K562 (cell line): ENCODE data around the gene CARMIL3. TPM values are rescaled to one million over a fixed set of nuclear protein-coding genes. Genes with fewer than 3 reads are reported as not detected.
A peak's percentile ranks its signal among the peaks of the same experiment; 100 is the strongest.

ENCODE experiments used
- CC2D1A ChIP-seq: fragments of 450-650 bp; IDR thresholded peaks from 2 replicates; pipeline ENCODE4 v1.6.1; 2017; ENCODE audit warnings: mild to moderate bottlenecking
- CCNT2 ChIP-seq: IDR thresholded peaks from 2 replicates; pipeline ENCODE4 v1.6.1; 2011; ENCODE audit warnings: borderline replicate concordance, low read depth, mild to moderate bottlenecking, moderate library complexity, mixed read lengths, low read length; ENCODE audit not compliant: insufficient read length; ENCODE audit errors: extremely low read depth
- EHMT2 ChIP-seq: fragments of 450-650 bp; IDR thresholded peaks from 2 replicates; pipeline ENCODE4 v1.6.1; 2018; ENCODE audit warnings: antibody characterized with exemption
- ETV5 ChIP-seq: sonication (generic); formaldehyde crosslinking; IDR thresholded peaks from 2 replicates; pipeline ENCODE4 v1.4.0; 2020; ENCODE audit warnings: low read depth, mild to moderate bottlenecking, missing genetic modification reagents
- KDM1A ChIP-seq, 2 experiments: fragments of 450-650 bp; IDR thresholded peaks; 2 replicates each; pipeline ENCODE4 v1.6.1; 2016; ENCODE audit warnings: mild to moderate bottlenecking in 2 of 2
- MIER1 ChIP-seq: fragments of 450-650 bp; IDR thresholded peaks from 2 replicates; pipeline ENCODE4 v1.6.1; 2016; ENCODE audit warnings: antibody characterized with exemption, mild to moderate bottlenecking, low read depth
- POLR2A ChIP-seq: fragments of 450-650 bp; conservative IDR thresholded peaks from 2 replicates; pipeline ENCODE4 v1.6.1; 2016
- POU5F1 ChIP-seq: fragments of 150-350 bp; IDR thresholded peaks from 2 replicates; pipeline ENCODE4 v1.6.1; 2014; ENCODE audit warnings: borderline replicate concordance, low read length, low read depth, mild to moderate bottlenecking; ENCODE audit not compliant: partially characterized antibody
- RB1 ChIP-seq: fragments of 450-650 bp; IDR thresholded peaks from 2 replicates; pipeline ENCODE4 v1.6.1; 2017; ENCODE audit warnings: low read depth, mild to moderate bottlenecking
- SAFB ChIP-seq: fragments of 200-400 bp; formaldehyde crosslinking; IDR thresholded peaks from 2 replicates; pipeline ENCODE4 v1.6.1; 2017; ENCODE audit warnings: low read depth, low read length, borderline replicate concordance
- SMAD2 ChIP-seq: fragments of 150-350 bp; IDR thresholded peaks from 2 replicates; pipeline ENCODE4 v1.6.1; 2014; ENCODE audit warnings: low read depth, mild to moderate bottlenecking, low read length
- TCF7L2 ChIP-seq: fragments of 150-350 bp; IDR thresholded peaks from 2 replicates; pipeline ENCODE4 v1.6.1; 2016; ENCODE audit warnings: low read depth, mild to moderate bottlenecking, low read length, moderate library complexity
- ZBTB17 ChIP-seq: fragments of 450-650 bp; formaldehyde crosslinking; IDR thresholded peaks from 2 replicates; pipeline ENCODE4 v1.4.0; 2020; ENCODE audit warnings: mild to moderate bottlenecking
- ZNF12 ChIP-seq: sonication (generic); formaldehyde crosslinking; IDR thresholded peaks from 2 replicates; pipeline ENCODE4 v1.4.0; 2020; ENCODE audit warnings: mild to moderate bottlenecking, missing genetic modification reagents
- ZNF316 ChIP-seq: fragments of 450-650 bp; IDR thresholded peaks from 2 replicates; pipeline ENCODE4 v1.6.1; 2016
- ZNF398 ChIP-seq: fragments of 250-450 bp; sonication (Bioruptor Pico); IDR thresholded peaks from 2 replicates; pipeline ENCODE4 v1.8.0; 2021; ENCODE audit warnings: moderate library complexity, mild to moderate bottlenecking, inconsistent platforms
- ZNF431 ChIP-seq: sonication (generic); formaldehyde crosslinking; IDR thresholded peaks from 2 replicates; pipeline ENCODE4 v1.8.0; 2022; ENCODE audit warnings: mild to moderate bottlenecking, missing genetic modification reagents
- ZNF444 ChIP-seq: fragments of 250-450 bp; sonication (Bioruptor Pico); IDR thresholded peaks from 2 replicates; pipeline ENCODE4 v1.4.0; 2020; ENCODE audit warnings: mild to moderate bottlenecking, moderate library complexity
- polyA plus RNA-seq, 8 experiments: library from polyadenylated mRNA; depleted of rRNA in 4 of 8; stranded (reverse) in 5 of 8; unstranded in 3 of 8; fragments of >200 nt; fragmentation: Nextera tagmentation in 2 of 8; fragmentation: Illumina TruSeq in 1 of 8; extraction: Ambion mirVana in 2 of 8; extraction: Trizol in 1 of 8; gene quantifications; 2 replicates each; pipeline versions ENCODE4 v1.2.1 to v1.2.3, GENCODE V29; 2011 to 2014; ENCODE audit warnings: inconsistent platforms in 1 of 8, missing spikeins in 1 of 8
- total RNA-seq, 7 experiments: library from RNA; depleted of rRNA in 6 of 7; stranded (reverse); fragments of >200 nt in 6 of 7; fragmentation: Illumina TruSeq in 2 of 7; extraction: Trizol in 2 of 7; gene quantifications; 2 replicates each; pipeline versions ENCODE4 v1.2.1 to v1.2.3, GENCODE V29; 2011 to 2021; ENCODE audit warnings: low replicate concordance in 1 of 7
- TF ChIP-seq, protein P1 (sequence below): fragments of 450-650 bp; conservative IDR thresholded peaks from 2 replicates; pipeline ENCODE4 v1.6.1; 2016; ENCODE audit warnings: missing genetic modification characterization, low read depth, mild to moderate bottlenecking, missing compliant biosample characterization, moderate library complexity
- TF ChIP-seq, protein P2 (sequence below): IDR thresholded peaks from 2 replicates; pipeline ENCODE4 v1.6.1; 2014; ENCODE audit warnings: antibody characterized with exemption
- TF ChIP-seq, protein P3 (sequence below): fragments of 200-800 bp; sonication (Bioruptor generic); IDR thresholded peaks from 2 replicates; pipeline ENCODE4 v1.6.1; 2017; ENCODE audit warnings: missing genetic modification characterization, missing compliant biosample characterization

The CARMIL3 gene
- total and polyA plus RNA-seq, 9 of the 15 experiments (the other 6 are each of a cell fraction or from before 2014, with no cell fraction given): 0.01 to 0.11 (median 0.05) TPM; not detected in 5

- TF ChIP-seq, protein P1, sequence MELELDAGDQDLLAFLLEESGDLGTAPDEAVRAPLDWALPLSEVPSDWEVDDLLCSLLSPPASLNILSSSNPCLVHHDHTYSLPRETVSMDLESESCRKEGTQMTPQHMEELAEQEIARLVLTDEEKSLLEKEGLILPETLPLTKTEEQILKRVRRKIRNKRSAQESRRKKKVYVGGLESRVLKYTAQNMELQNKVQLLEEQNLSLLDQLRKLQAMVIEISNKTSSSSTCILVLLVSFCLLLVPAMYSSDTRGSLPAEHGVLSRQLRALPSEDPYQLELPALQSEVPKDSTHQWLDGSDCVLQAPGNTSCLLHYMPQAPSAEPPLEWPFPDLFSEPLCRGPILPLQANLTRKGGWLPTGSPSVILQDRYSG (tag): no peak
- TF ChIP-seq MIER1: peak; percentile 88
- no peak for TF ChIP-seq SMAD2
- no peak for TF ChIP-seq CC2D1A
- peak; percentile 89 for TF ChIP-seq EHMT2
- TF ChIP-seq RB1: peak; percentile 64; the same call in 1 of the 2 replicates
- no peak for TF ChIP-seq ZBTB17 (CRISPR knock-in tag)
- 0 out of 2 replicates have a peak, but pooled peaks have one; percentile 37 for TF ChIP-seq POLR2A
- TF ChIP-seq, protein P2, sequence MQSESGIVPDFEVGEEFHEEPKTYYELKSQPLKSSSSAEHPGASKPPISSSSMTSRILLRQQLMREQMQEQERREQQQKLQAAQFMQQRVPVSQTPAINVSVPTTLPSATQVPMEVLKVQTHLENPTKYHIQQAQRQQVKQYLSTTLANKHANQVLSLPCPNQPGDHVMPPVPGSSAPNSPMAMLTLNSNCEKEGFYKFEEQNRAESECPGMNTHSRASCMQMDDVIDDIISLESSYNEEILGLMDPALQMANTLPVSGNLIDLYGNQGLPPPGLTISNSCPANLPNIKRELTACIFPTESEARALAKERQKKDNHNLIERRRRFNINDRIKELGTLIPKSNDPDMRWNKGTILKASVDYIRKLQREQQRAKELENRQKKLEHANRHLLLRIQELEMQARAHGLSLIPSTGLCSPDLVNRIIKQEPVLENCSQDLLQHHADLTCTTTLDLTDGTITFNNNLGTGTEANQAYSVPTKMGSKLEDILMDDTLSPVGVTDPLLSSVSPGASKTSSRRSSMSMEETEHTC: no peak
- peak; percentile 36; the same call in 1 of the 2 replicates for TF ChIP-seq ZNF12 (CRISPR knock-in tag)
- peak; percentile 88 for TF ChIP-seq SAFB
- TF ChIP-seq CCNT2: peak; percentile 40
- TF ChIP-seq KDM1A (IDR thresholded peaks at IDR 0.05): no peak
- TF ChIP-seq POU5F1: no peak
- no peak for TF ChIP-seq ZNF431 (CRISPR knock-in tag)
- TF ChIP-seq ETV5 (CRISPR knock-in tag): 0 out of 2 replicates have a peak, but pooled peaks have one; percentile 37
- TF ChIP-seq ZNF398 (CRISPR knock-in tag): no peak
- no peak for TF ChIP-seq ZNF316
- no peak for TF ChIP-seq ZNF444 (CRISPR knock-in tag)
- TF ChIP-seq, protein P3, sequence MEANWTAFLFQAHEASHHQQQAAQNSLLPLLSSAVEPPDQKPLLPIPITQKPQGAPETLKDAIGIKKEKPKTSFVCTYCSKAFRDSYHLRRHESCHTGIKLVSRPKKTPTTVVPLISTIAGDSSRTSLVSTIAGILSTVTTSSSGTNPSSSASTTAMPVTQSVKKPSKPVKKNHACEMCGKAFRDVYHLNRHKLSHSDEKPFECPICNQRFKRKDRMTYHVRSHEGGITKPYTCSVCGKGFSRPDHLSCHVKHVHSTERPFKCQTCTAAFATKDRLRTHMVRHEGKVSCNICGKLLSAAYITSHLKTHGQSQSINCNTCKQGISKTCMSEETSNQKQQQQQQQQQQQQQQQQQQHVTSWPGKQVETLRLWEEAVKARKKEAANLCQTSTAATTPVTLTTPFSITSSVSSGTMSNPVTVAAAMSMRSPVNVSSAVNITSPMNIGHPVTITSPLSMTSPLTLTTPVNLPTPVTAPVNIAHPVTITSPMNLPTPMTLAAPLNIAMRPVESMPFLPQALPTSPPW (CRISPR knock-in tag): peak; percentile 79
- TF ChIP-seq TCF7L2: no peak
Measured at GRCh38 chr14:24051789-24052655, at the start of gene CARMIL3 (continued).
